PFSK-1 (cell line): ENCODE results near the gene USH1C.

Experiments
- FOXP2 ChIP-seq: optimal IDR thresholded peaks from 2 replicates; pipeline ENCODE3; 2011; ENCODE audit warnings: borderline replicate concordance, control low read depth, inconsistent platforms; ENCODE audit not compliant: insufficient read depth; ENCODE audit errors: extremely low read length, extremely low read depth
- POLR2AphosphoS5 ChIP-seq: IDR thresholded peaks from 2 replicates; pipeline ENCODE4 v1.6.1; 2012; ENCODE audit warnings: low read depth, mild to moderate bottlenecking, control low read depth, low read length, moderate library complexity
- SIN3A ChIP-seq: IDR thresholded peaks from 2 replicates; pipeline ENCODE4 v1.6.1; 2012; ENCODE audit warnings: mild to moderate bottlenecking, low read length, moderate library complexity, borderline replicate concordance; ENCODE audit not compliant: insufficient read depth
- TAF1 ChIP-seq: IDR thresholded peaks from 2 replicates; pipeline ENCODE4 v1.6.1; 2012; ENCODE audit warnings: low read length, control low read depth, borderline replicate concordance; ENCODE audit not compliant: insufficient read depth
- TF ChIP-seq, protein P1 (sequence below), 2 experiments: IDR thresholded peaks; 2 replicates each; pipeline versions ENCODE4 v1.6.1 to v1.8.0; 2011 to 2012; ENCODE audit warnings: low read depth in 2 of 2, low read length in 2 of 2, control low read depth in 1 of 2, inconsistent platforms in 1 of 2, mild to moderate bottlenecking in 1 of 2, moderate library complexity in 1 of 2; ENCODE audit not compliant: insufficient read depth in 1 of 2

DNA sequence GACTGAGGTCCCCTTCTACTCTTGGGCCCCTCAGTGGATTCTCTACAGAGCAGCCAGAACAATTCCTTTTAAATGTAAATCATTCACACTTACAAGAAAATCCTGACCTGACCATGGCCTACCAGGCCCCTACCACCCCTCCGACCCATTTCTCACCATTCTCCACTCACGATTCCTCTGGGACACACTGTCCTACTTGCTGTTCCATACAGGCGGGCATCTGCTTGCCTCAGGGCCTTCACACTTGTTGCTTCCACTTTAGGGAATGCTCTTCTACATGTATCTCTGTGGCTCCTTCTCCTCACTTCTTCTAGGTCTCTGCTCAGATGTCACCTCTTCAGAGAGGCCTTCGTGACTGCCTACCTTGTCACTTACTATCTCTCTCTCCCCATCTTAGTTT is 3.4 kb downstream of the USH1C start:
- TF ChIP-seq TAF1 (no peak), FOXP2 (no peak), POLR2AphosphoS5 (no peak), SIN3A (no peak)
- TF ChIP-seq, protein P1, sequence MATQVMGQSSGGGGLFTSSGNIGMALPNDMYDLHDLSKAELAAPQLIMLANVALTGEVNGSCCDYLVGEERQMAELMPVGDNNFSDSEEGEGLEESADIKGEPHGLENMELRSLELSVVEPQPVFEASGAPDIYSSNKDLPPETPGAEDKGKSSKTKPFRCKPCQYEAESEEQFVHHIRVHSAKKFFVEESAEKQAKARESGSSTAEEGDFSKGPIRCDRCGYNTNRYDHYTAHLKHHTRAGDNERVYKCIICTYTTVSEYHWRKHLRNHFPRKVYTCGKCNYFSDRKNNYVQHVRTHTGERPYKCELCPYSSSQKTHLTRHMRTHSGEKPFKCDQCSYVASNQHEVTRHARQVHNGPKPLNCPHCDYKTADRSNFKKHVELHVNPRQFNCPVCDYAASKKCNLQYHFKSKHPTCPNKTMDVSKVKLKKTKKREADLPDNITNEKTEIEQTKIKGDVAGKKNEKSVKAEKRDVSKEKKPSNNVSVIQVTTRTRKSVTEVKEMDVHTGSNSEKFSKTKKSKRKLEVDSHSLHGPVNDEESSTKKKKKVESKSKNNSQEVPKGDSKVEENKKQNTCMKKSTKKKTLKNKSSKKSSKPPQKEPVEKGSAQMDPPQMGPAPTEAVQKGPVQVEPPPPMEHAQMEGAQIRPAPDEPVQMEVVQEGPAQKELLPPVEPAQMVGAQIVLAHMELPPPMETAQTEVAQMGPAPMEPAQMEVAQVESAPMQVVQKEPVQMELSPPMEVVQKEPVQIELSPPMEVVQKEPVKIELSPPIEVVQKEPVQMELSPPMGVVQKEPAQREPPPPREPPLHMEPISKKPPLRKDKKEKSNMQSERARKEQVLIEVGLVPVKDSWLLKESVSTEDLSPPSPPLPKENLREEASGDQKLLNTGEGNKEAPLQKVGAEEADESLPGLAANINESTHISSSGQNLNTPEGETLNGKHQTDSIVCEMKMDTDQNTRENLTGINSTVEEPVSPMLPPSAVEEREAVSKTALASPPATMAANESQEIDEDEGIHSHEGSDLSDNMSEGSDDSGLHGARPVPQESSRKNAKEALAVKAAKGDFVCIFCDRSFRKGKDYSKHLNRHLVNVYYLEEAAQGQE (IDR thresholded peaks at IDR 0.05; ENCODE audit: insufficient read depth in 1 of 2, low read depth in 2 of 2, low read length in 2 of 2) = no peak
